ENCODE results near the gene ETV2. TPM values are rescaled to one million over a fixed set of nuclear protein-coding genes. Genes with fewer than 3 reads are reported as not detected.
"Not testable (repeated sequence)": the region's sequence is repeated elsewhere in the genome, so short reads cannot be mapped to it uniquely, and the experiment has no call there.

ETV2 gene
- total and polyA plus RNA-seq, 5 donors from 2014 or later: 0.44 to 0.67 (median 0.46) TPM; not detected in 2

DNA sequence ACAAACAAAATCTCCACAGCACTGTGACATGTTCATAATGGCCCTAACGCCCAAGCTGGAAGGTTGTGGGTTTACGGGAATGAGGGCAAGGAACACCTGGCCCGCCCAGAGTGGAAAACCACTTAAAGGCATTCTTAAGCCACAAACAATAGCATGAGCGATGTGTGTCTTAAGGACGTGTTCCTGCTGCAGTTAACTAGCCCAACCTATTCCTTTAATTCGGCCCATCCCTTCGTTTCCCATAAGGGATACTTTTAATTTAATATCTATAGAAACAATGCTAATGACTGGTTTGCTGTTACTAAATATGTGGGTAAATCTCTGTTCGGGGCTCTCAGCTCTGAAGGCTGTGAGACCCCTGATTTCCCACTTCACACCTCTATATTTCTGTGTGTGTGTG is 34.4 kb upstream of the ETV2 start:
- peaks cover 0 to 10% (median 4%) of the 10 kb centered on the region in 7 donors for H3K9me3 Mint-ChIP-seq
- H3K27me3 ChIP-seq (ENCODE audit: control insufficient read depth, insufficient read depth, low read length); DNase-seq; ATAC-seq (ENCODE audit: low read depth in 2 of 2); H3K36me3 Mint-ChIP-seq; H3K27ac ChIP-seq (ENCODE audit: insufficient read depth, low read length, poor library complexity, severe bottlenecking); H3K27me3 Mint-ChIP-seq; H3K4me3 ChIP-seq (ENCODE audit: low read depth, low read length); H3K27ac Mint-ChIP-seq; H3K9me3 ChIP-seq (ENCODE audit: control insufficient read depth in 2 of 2, low read length in 2 of 2); H3K36me3 ChIP-seq (ENCODE audit: control insufficient read depth, insufficient read depth, low read length): not testable (repeated sequence)
- H3K4me1 ChIP-seq (ENCODE audit: control insufficient read depth, insufficient read depth, low read length, poor library complexity, severe bottlenecking): peaks cover 21% of the 10 kb centered on the region
- H3K4me1 Mint-ChIP-seq: peaks cover 9 to 33% (median 21%) of the 10 kb centered on the region in 4 donors
- peak overlapping the region in 1 of 4 donors; percentile 11 for H3K4me3 Mint-ChIP-seq

DNA sequence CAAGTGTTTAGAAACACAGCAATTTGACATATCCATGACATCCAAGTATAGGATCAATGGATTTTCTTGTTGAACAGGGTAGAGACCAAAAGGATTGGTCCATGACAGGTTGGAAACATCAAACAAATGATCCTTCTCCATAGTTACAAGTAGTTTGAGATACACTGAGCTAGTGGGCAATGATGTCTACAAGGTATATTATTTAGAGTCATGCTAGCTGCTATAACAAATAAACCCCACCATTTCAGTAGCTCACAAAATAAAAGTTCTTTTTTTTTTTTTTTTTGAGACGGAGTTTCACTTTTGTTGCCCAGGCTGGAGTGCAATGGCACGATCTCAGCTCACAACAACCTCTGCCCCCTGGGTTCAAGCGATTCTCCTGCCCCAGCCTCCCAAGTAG is 33.9 kb upstream of the ETV2 start:
- no peak for ATAC-seq (ENCODE audit: low read depth in 2 of 2)
- H3K27me3 ChIP-seq (ENCODE audit: control insufficient read depth, insufficient read depth, low read length): no peaks in the 10 kb centered on the region
- Mint-ChIP-seq H3K36me3 (peaks cover 3% of the 10 kb centered on the region), H3K9me3 (peaks cover 0 to 10% (median 4%) of the 10 kb centered on the region in 7 donors), H3K4me3 (peak overlapping the region in 1 of 4 donors; percentile 11), H3K27ac (no peak overlapping the region), H3K4me1 (peaks cover 12 to 38% (median 23%) of the 10 kb centered on the region in 4 donors), H3K27me3 (peaks cover 4% of the 10 kb centered on the region)
- H3K9me3 ChIP-seq (ENCODE audit: control insufficient read depth in 2 of 2, low read length in 2 of 2): peaks cover 5 to 7% of the 10 kb centered on the region in 2 experiments
- no peaks in the 10 kb centered on the region for H3K36me3 ChIP-seq (ENCODE audit: control insufficient read depth, insufficient read depth, low read length)
- H3K4me1 ChIP-seq (ENCODE audit: control insufficient read depth, insufficient read depth, low read length, poor library complexity, severe bottlenecking): peaks cover 25% of the 10 kb centered on the region
- H3K27ac ChIP-seq (ENCODE audit: insufficient read depth, low read length, poor library complexity, severe bottlenecking): no peak overlapping the region
- no peak overlapping the region for H3K4me3 ChIP-seq (ENCODE audit: low read depth, low read length)
- DNase-seq: no peak

DNA sequence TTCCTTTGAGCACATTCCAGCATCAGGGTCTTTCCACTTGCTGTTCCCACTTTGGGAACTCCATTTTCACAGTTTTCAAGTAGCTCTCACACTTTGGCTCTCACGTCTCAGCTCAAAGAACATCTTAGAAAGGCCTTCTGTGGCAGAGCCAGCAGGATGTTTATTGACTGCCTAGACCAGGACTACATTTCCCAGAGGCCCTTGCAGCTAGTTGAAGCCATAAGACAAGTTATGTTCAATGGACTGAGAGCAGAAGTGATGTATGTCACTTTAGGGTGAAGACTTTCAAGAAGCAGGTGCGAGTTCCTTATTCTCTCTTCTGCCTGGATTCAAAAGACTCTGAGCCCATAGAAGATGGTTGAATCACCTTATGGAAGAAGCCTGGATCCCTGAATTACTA is 33.3 kb upstream of the ETV2 start:
- ATAC-seq (ENCODE audit: low read depth in 2 of 2) (no peak), DNase-seq (peak in 1 of 3 donors; percentile 70)
- peak overlapping the region in 2 of 4 donors; percentile 40 to 69 for H3K4me3 Mint-ChIP-seq
- no peak overlapping the region for H3K27ac ChIP-seq (ENCODE audit: insufficient read depth, low read length, poor library complexity, severe bottlenecking)
- H3K4me1 ChIP-seq (ENCODE audit: control insufficient read depth, insufficient read depth, low read length, poor library complexity, severe bottlenecking): peaks cover 31% of the 10 kb centered on the region
- peaks cover 12 to 39% (median 24%) of the 10 kb centered on the region in 4 donors for H3K4me1 Mint-ChIP-seq
- H3K27me3 ChIP-seq (ENCODE audit: control insufficient read depth, insufficient read depth, low read length): no peaks in the 10 kb centered on the region
- H3K27ac Mint-ChIP-seq: peak overlapping the region in 1 of 3 donors; percentile 75
- no peaks in the 10 kb centered on the region for H3K36me3 ChIP-seq (ENCODE audit: control insufficient read depth, insufficient read depth, low read length)
- H3K27me3 Mint-ChIP-seq: peaks cover 3% of the 10 kb centered on the region
- peaks cover 0 to 10% (median 4%) of the 10 kb centered on the region in 7 donors for H3K9me3 Mint-ChIP-seq
- H3K4me3 ChIP-seq (ENCODE audit: low read depth, low read length): no peak overlapping the region
- H3K9me3 ChIP-seq (ENCODE audit: control insufficient read depth in 2 of 2, low read length in 2 of 2): peaks cover 5 to 7% of the 10 kb centered on the region in 2 experiments
- peaks cover 3% of the 10 kb centered on the region for H3K36me3 Mint-ChIP-seq

DNA sequence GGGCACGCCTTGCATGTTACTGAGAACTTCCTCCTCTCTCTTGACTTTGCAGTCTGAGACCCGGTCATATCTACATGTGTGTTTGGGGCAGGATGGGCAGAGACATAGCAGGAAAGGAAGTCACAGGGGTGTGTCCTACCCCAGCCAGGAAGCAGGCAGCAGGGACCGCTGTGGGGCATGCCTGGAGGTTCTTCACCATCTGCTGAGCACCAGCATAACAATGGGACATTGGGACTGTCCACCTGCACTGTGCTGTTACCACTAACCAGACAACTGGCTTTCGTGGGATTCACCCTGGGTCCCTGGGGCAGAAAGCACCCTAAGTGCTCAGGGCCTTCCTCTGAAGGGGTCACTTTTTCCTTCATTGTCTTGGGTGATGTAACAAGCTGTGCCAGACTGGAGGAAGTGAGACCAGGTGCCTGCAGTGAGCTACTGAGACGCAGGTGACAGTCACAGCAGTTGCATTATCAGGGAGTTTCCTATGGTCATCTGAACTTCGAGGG is 31.6 kb upstream of the ETV2 start:
- peak in 2 of 3 donors; percentile 40 to 94 for DNase-seq
- ATAC-seq (ENCODE audit: low read depth in 2 of 2): peak; percentile 69 to 73
- H3K4me3 ChIP-seq (ENCODE audit: low read depth, low read length): peak overlapping the region; percentile 51
- H3K9me3 ChIP-seq (ENCODE audit: control insufficient read depth in 2 of 2, low read length in 2 of 2): peaks cover 5 to 7% of the 10 kb centered on the region in 2 experiments
- peaks cover 33% of the 10 kb centered on the region for H3K4me1 ChIP-seq (ENCODE audit: control insufficient read depth, insufficient read depth, low read length, poor library complexity, severe bottlenecking)
- no peaks in the 10 kb centered on the region for H3K27me3 Mint-ChIP-seq
- peak overlapping the region; percentile 73 for H3K27ac ChIP-seq (ENCODE audit: insufficient read depth, low read length, poor library complexity, severe bottlenecking)
- peak overlapping the region; percentile 84 to 96 (median 90) for H3K27ac Mint-ChIP-seq
- peaks cover 3% of the 10 kb centered on the region for H3K36me3 Mint-ChIP-seq
- no peaks in the 10 kb centered on the region for H3K27me3 ChIP-seq (ENCODE audit: control insufficient read depth, insufficient read depth, low read length)
- H3K9me3 Mint-ChIP-seq: peaks cover 0 to 10% (median 4%) of the 10 kb centered on the region in 7 donors
- H3K36me3 ChIP-seq (ENCODE audit: control insufficient read depth, insufficient read depth, low read length): peaks cover under 1% of the 10 kb centered on the region
- peaks cover 12 to 51% (median 24%) of the 10 kb centered on the region in 4 donors for H3K4me1 Mint-ChIP-seq
- peak overlapping the region; percentile 43 to 83 (median 71) for H3K4me3 Mint-ChIP-seq

DNA sequence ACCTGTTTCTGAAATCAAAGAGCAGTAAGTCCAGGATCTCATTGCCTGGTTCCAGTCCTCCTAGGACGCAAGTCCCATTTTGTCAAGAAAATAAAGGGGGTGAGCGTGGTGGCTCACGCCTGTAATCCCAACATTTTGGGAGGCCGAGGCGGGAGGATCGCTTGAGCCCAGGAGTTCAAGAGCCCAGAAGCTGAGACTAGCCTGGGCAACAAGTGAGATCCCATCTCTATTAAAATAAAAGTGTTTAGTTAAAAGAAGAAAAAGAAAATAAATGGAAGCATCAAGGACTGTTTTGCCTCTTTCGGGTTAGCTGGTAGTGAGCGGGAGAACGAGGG is 29.4 kb upstream of the ETV2 start:
- peaks cover 10% of the 10 kb centered on the region for H3K36me3 Mint-ChIP-seq
- peak overlapping the region; percentile 92 to 96 (median 93) for H3K27ac Mint-ChIP-seq
- peaks cover 33% of the 10 kb centered on the region for H3K4me1 ChIP-seq (ENCODE audit: control insufficient read depth, insufficient read depth, low read length, poor library complexity, severe bottlenecking)
- ATAC-seq (ENCODE audit: low read depth in 2 of 2) (no peak), DNase-seq (no peak)
- H3K27me3 Mint-ChIP-seq: no peaks in the 10 kb centered on the region
- H3K9me3 Mint-ChIP-seq: peaks cover 0 to 10% (median 4%) of the 10 kb centered on the region in 7 donors
- H3K27me3 ChIP-seq (ENCODE audit: control insufficient read depth, insufficient read depth, low read length): no peaks in the 10 kb centered on the region
- peaks cover 12 to 51% (median 26%) of the 10 kb centered on the region in 4 donors for H3K4me1 Mint-ChIP-seq
- peak overlapping the region; percentile 79 for H3K4me3 ChIP-seq (ENCODE audit: low read depth, low read length)
- H3K36me3 ChIP-seq (ENCODE audit: control insufficient read depth, insufficient read depth, low read length): peaks cover 5% of the 10 kb centered on the region
- peak overlapping the region; percentile 77 for H3K27ac ChIP-seq (ENCODE audit: insufficient read depth, low read length, poor library complexity, severe bottlenecking)
- H3K9me3 ChIP-seq (ENCODE audit: control insufficient read depth in 2 of 2, low read length in 2 of 2): peaks cover 4 to 5% of the 10 kb centered on the region in 2 experiments
- peak overlapping the region; percentile 84 to 94 (median 90) for H3K4me3 Mint-ChIP-seq

DNA sequence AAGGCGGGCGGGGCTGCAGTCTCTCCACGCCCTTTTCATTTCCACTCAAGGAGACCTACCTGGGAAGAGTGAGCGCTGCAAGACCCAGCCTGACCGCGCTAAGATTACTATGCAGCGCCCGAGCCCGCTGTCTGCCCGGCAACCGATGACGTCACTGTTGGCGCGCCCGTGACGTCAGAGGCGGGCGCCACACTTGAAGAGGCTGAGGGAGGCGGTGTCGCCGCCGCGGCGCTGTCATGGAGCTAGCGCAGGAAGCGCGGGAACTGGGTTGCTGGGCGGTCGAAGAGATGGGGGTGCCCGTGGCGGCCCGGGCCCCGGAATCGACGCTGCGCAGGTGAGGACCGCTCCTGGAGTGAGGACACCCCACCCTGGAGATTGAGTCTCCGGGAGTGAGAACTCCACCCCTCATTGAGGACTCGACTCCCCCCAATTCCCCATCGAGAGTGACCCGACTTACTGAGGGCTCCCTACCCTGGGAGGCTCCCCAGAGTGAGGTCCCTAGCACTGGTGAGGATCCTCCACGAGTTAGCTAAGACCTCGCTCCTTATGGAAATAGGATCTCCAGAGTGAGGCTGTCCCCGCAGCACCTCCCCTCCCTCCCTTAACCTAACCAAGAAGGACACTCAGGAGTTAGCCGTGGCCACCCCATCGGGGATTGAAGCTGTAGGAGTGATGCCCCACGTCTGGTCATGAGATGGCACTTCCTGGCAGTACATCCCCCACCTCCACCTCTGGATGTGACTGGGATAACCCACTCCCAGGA is 28.8 kb upstream of the ETV2 start, which contains the start of gene HAUS5:
HAUS5 (plus strand) TSS at position 177 of the 763 bp plus-strand sequence; CDS start at position 237, 60 bp downstream.
- peaks cover 0 to 7% (median 0%) of the 10 kb centered on the region in 7 donors for H3K9me3 Mint-ChIP-seq
- H3K27me3 Mint-ChIP-seq: no peaks in the 10 kb centered on the region
- H3K4me3 ChIP-seq (ENCODE audit: low read depth, low read length): peak within 1 kb of the TSS; percentile 79

DNA sequence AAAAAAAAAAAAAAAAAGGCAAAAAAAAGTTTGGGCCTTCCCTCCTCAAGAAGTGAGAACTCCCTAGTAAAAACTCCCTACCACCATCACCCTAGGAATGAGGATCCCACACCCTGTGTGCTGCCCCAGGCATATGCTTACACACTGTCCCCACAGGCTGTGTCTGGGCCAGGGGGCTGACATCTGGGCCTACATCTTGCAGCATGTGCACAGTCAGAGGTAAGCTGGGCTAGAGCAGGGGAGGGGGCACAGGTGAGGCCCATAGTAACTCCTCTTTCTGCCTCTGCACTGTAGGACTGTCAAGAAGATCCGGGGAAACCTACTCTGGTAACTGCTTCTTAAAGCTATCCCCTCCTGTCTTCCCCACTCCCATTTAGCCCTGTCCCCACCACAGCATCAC is 28.0 kb upstream of the ETV2 start:
- no peaks in the 10 kb centered on the region for H3K27me3 Mint-ChIP-seq
- Histone ChIP-seq H3K36me3 (ENCODE audit: control insufficient read depth, insufficient read depth, low read length) (peaks cover 9% of the 10 kb centered on the region), H3K27me3 (ENCODE audit: control insufficient read depth, insufficient read depth, low read length) (no peaks in the 10 kb centered on the region), H3K9me3 (ENCODE audit: control insufficient read depth in 2 of 2, low read length in 2 of 2) (no peaks in the 10 kb centered on the region), H3K4me1 (ENCODE audit: control insufficient read depth, insufficient read depth, low read length, poor library complexity, severe bottlenecking) (peaks cover 33% of the 10 kb centered on the region), H3K4me3 (ENCODE audit: low read depth, low read length) (no peak overlapping the region), H3K27ac (ENCODE audit: insufficient read depth, low read length, poor library complexity, severe bottlenecking) (peak overlapping the region; percentile 77)
- no peak for DNase-seq
- peaks cover 8 to 49% (median 23%) of the 10 kb centered on the region in 4 donors for H3K4me1 Mint-ChIP-seq
- H3K9me3 Mint-ChIP-seq: peaks cover 0 to 2% (median 0%) of the 10 kb centered on the region in 7 donors
- peak overlapping the region; percentile 66 to 91 (median 87) for H3K4me3 Mint-ChIP-seq
- peak overlapping the region; percentile 86 to 96 (median 92) for H3K27ac Mint-ChIP-seq
- peaks cover 8% of the 10 kb centered on the region for H3K36me3 Mint-ChIP-seq
- no peak for ATAC-seq (ENCODE audit: low read depth in 2 of 2)

More for the DNA sequence above, 28.8 kb upstream of the ETV2 start, which contains the start of gene HAUS5:
- Mint-ChIP-seq H3K4me3 (peak within 1 kb of the TSS; percentile 84 to 94 (median 90)), H3K36me3 (peaks cover 8% of the 10 kb centered on the region), H3K4me1 (peaks cover 12 to 51% (median 26%) of the 10 kb centered on the region in 4 donors), H3K27ac (peak within 1 kb of the TSS; percentile 92 to 96 (median 93))
- H3K9me3 ChIP-seq (ENCODE audit: control insufficient read depth in 2 of 2, low read length in 2 of 2): peaks cover 0 to under 1% of the 10 kb centered on the region in 2 experiments
- H3K27me3 ChIP-seq (ENCODE audit: control insufficient read depth, insufficient read depth, low read length): no peaks in the 10 kb centered on the region
- peak within 1 kb of the TSS; percentile 77 for H3K27ac ChIP-seq (ENCODE audit: insufficient read depth, low read length, poor library complexity, severe bottlenecking)
- H3K36me3 ChIP-seq (ENCODE audit: control insufficient read depth, insufficient read depth, low read length): peaks cover 8% of the 10 kb centered on the region
- H3K4me1 ChIP-seq (ENCODE audit: control insufficient read depth, insufficient read depth, low read length, poor library complexity, severe bottlenecking): peaks cover 33% of the 10 kb centered on the region
- ATAC-seq (ENCODE audit: low read depth in 2 of 2) (peak; percentile 86 to 87), DNase-seq (peak; percentile 92 to 96 (median 94))

All from CD4-positive, CD25-positive, alpha-beta regulatory T cell (primary cell).